Fibroblast of skin of scalp (primary cell): Measurements from ENCODE around the gene PPY.
"Not testable (repeated sequence)": the region's sequence is repeated elsewhere in the genome, so short reads cannot be mapped to it uniquely, and the experiment has no call there.

Experiments
- DNase-seq: peaks from one replicate; pipeline ENCODE4 v3.0.0-alpha.2; 2013

The PPY gene

DNA sequence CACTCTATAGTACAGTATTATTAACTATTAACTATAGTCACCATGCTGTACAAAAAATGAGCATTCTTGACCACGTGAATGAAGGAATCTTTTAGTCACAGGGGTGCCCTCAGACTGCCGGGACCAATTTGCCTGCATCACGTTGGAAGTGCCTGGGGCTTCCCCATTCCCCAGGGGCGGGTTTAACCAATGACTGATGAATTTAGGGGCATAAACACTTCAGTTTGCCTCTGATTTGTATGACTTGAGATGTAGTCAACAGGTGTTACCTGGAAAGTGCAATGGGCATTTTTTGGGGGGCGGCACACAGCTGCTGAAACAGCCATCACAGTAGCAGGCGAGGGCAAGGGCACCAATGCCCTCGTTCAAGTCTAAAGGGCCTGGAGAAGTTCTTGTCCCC lies 20.2 kb upstream of the PPY start:
- no peak for DNase-seq

GRCh38 chr17:43961954-43962353 lies 19.7 kb upstream of the PPY start:
- DNase-seq = no peak

- DNase-seq = not testable (repeated sequence)
These were observed 19.0 kb upstream of the PPY start for GRCh38 chr17:43961292-43961691.

DNA sequence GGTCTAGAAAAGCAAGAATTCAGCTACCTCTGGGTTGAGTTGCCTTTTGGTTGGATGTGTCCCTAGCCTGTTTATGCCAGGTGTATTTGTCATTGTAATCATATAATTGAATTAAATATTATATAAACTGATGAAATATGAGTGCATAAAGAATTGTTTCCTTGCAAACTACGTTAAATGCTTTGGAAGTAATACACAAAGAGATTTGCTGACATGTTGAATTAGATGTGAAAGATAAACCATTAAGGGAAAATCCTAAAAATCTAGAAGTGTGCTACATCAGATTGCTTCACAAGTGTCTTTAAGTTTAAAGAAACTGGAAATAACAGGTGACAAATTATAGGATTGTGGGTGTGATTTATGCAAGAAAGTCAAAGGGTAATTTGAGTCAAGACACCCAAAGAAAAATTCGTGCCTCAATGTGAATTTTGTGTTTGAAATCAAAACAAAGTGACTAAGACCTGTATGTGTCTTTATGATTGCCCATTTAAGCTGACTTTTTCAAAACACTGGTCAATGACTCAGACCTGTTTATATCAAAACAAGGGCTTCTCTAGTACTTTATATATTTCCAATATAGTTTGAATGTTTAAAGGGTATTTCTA lies 16.6 kb upstream of the PPY start:
- no peak for DNase-seq

DNA sequence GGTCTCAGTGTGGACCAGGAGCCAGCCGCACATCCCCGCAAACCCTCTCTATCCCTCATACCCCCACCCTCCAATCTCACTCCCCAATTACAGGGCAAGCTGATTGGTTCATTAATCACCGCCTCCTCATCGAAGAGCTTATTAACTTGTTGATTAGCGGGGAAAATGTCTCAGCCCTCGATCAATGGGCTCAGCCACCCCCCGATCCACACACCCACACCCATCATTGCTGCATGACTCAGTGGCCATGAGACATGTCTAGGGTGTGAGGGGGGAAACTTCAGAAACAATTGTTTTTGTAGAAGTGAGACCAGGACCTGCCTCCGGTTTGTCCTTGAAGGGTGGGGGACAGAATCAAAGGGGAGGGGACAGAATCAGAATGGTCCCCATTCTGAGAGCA lies 13.9 kb upstream of the PPY start:
- DNase-seq = no peak

GRCh38 chr17:43953746-43954145 lies 11.5 kb upstream of the PPY start, which contains the start of gene PYY:
Gene PYY, minus strand, starts transcription at chr17:43953940. Its CDS starts 457 bp downstream, at chr17:43953483.
- DNase-seq = no peak

DNA sequence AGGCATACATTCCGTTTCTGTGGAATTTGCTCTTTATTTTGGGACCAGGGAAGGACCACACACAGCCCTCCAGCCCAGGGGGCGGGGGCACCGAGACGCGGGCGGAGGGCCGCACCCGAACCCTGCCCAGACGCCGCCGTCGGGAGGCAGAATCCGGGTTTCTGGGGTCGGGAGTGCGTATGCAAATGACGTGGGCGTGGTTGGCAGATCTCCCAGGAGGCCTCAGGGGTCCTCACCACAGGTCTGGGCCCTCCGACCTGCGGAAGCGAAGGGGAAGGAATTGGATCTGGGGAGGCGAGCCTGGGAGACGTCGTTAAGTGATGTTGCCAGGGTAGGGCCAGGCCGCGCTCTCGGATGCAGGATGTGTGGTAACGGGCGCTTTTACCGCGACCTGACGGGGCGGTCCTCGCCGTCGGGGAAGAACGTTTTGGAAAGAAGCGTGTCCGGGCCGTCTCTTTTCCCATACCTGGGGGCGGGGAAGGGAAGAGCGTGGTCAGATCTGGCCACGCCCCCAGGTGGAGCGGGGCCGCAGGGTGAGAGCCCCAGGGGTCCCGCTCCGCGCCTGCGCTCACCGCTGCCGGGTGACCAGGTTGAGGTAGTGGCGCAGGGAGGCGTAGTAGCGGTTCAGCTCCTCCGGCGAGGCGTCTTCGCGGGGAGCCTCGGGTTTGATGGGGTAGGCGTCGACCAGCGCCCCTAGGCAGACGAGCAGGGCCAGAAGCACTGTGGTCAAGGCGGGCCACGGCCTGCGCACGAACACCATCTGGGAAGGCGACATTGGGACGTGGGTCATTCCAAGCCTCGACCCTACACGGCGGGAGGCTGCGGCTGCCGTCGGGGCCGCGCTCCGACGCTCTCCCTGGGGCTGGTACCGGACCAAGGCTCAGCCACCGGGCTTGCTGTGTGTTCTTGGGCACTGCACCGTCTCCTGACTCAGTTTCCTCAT lies 10.7 kb upstream of the PPY start:
- no peak for DNase-seq

DNA sequence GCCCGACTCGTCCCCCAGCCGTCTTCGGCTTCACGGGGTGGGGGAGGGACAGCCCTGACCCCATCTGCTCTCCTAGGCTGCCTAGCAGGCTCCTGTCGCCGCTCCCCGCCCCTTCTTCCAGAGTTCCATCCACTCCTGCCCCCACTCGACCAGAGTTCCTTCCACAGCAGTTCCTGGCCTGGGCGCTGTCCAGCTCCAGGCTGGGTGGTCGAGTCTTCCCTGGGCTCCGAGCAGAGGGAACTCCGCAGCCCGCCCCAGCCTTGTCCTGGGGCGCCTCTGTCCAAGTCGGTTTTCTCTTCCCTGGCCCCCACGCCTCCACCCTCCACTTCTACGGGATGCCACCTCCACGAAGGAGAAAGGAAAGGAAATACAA lies 10.1 kb upstream of the PPY start:
- DNase-seq = no peak

DNA sequence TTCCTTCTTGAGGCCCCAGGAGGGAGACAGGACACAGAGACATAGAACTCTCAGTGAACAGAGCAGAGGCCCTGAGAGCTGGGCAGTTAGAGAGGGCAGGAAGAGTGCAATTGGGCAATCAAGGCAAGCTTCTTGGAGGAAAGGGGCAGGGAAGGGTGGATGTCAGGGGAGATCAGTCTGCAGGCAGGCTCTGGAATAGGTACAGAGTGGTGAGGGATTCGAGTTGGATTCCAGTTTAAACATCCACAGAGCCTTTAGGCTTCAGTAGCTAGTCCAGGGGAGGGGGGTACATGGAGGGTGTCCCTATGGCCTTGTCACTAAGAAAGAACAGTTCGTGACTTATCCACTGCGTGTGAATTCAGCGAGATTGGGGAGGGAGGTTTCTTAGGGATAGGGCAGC lies 9.5 kb upstream of the PPY start:
- DNase-seq = no peak

DNA sequence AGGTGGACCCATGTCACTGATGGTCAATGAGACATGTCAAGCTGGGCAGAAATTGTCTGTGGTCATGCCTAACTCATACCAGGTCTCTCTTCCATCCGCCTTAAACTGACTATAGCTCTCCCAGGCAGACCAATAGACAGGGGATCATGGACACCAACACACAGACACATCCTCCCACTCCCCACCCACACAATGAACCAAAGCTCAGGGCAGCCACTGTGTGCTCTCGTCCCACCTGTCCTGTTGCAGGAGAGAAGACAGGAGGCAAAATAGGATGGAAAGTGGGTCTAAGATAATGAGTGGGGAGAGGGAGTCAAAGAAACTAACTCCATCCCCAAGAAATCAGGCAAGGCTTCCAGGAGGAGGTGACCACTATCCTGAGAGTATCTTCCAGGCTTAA lies 8.3 kb upstream of the PPY start:
- DNase-seq = no peak

GRCh38 chr17:43949781-43950180 lies 7.5 kb upstream of the PPY start:
- no peak for DNase-seq

DNA sequence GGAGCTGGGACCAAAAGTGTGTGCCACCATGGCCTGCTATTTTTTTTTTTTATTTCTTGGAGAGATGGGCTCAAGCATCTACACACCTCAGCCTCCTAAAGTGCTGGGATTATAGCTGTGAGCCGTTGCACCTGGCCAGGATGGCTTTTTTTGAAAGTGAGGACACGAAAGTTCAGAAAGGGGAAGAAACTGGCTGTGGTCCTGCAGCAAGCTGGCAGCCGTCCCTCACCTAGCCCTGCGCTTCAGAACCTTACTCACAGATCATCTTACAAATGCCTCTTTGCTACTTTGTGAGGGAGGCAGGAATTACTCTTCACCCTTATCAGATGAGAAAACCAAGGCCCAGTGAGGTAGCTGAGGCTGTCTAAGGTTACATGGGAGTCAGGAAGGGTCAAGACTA lies 4.5 kb upstream of the PPY start:
- no peak for DNase-seq

GRCh38 chr17:43945074-43945829 lies 3.0 kb upstream of the PPY start:
- DNase-seq = peak; percentile 22

DNA sequence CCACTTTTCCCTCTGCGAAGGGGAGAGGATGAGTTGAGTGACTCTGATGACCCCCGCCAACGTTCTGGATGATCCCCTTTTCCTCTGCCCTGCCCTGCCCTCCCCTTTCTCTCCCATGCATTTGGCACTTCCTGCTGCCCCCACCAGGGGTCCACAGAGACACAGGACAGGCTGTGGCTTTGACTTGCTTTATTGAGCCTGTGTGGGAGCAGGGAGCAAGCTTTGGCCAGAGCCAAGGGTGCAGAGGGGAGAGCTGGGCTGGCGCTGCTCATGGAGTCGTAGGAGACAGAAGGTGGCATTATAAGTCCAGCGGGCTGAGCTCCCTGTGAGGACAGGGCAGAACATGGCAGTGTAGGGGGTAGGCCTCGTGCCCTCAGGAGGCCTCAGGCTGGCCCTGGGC lies 1.6 kb downstream of the PPY start:
- DNase-seq = peak; percentile 59

DNA sequence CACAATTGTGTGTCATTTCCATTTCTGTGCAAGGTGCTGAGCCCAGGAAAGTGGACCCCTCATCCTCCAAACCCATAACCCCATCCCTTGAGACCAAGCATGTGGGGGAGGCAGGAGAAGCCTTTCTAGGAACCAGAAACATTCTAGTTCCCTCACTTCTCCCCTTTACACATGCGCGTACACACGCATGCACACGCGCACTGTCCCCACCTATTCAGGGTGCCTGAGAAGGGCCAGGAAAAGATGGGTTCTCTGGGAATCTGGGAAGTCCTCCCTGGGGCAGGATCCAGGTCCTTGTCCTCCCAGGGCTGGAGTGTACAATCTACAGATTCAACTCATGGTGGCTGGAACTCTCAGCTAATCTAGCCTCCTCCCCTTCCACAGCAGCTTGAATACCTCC lies 2.4 kb downstream of the PPY start:
- no peak for DNase-seq

- not testable (repeated sequence) for DNase-seq
These were observed 2.8 kb downstream of the PPY start for GRCh38 chr17:43939452-43939851.

DNA sequence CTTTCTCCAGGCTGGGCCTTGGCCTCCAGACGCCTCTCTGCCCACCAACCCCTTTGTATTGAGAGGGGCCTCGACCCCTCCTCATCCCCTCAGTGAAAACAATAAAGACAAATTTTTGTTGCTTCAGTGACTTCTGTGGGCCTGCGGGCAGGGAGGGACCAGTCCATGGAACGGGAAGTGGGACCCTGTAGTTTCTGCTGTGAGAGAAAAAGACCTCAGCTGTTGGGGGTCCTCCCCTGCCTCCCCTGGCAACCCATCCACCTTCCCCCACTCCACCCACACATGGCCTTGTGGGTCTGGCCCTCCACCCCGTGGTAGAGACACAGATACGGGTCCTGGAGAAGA lies 3.5 kb downstream of the PPY start:
- no peak for DNase-seq

DNA sequence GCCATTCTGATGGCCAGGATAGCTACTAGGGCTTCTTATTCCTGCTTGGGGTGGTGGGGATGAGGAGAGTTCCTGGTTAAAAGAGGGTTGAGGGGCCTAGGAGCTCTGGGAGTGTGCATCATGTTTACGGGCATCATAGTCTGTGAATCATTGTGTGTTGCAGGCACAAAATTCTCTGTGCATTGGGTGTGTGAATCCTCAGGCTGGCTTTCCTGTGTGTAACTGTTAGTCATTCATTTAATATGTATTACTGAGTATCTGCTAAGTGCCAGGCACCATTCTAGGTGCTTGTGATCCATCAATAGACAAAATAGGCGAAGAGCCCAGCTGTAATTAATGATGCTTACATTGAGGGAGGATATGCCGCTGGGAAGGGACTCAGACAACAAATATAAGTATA lies 5.8 kb downstream of the PPY start:
- peak; percentile 20 for DNase-seq

- no peak for DNase-seq
These were observed 6.4 kb downstream of the PPY start for GRCh38 chr17:43935926-43936261.

DNA sequence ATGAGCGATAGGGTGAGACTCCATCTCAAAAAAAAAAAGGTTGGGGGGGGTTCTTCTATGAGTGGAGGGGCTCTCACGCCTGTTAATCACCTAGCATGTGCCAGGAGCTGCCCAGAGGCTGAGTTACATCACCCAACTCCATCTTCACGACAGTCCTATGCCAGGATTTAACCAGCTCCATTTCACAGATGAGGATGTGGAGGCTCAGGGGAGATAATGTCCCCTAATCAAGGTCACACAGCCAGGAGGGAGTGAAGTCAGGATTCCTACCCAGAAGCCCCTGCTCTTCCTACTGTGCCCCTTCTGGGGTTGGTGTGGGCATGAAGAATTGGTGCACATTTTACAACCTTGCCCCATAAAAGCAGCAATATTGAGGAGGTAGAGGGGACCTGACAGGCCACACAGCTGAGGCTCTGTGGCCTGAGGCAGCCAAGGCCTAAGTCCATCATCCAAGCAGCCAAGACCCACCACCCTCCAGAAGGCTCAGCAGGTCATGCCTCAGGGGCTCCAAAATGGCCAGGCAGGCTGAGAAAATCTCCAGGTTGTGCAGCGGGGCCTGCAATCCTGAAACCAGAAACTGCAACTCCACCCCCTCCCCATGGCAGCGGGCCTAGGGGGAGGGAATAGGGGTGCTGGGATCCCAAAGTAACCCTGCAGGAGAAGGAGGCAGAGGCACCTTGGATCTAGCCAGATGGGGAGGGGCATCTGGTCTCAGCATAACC lies 6.9 kb downstream of the PPY start:
- no peak for DNase-seq

DNA sequence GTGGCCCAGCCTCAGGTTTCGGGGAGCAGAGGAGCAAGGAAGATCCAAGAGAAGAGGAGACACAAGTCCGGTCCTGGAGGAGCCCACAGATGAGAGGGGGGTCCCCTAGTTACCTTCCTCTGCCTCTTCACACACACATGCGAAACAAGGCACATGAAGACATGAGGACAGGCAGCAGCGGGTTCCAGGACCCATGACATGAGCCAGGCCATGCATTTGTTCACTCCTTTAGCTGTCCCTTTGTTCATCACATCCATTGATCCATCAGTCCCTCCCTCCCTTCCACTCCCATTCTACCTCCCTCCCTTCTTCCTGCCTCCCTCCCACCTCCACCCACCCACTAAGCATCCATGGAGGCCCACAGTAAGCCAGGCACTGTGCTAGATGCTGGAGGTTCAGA lies 9.4 kb downstream of the PPY start:
- DNase-seq = no peak

DNA sequence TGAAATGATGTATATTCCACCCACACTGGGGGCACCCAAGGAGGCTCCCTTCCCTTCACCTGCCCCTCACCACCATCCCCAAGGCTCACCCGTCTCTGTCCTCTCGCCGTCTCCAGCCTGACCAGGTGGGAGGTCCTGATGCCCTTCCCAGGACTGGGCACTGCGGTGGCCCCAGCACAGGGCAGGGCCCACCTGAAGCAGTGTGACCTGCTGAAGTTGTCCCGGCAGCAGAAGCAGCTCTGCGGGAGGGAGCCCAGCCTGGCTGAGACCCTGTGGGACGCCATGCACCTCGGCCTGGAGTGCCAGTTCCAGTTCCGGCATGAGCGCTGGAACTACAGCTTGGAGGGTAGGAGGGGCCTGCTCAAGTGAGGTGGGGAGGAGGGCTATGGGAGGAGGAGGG lies 9.9 kb downstream of the PPY start:
- no peak for DNase-seq

DNA sequence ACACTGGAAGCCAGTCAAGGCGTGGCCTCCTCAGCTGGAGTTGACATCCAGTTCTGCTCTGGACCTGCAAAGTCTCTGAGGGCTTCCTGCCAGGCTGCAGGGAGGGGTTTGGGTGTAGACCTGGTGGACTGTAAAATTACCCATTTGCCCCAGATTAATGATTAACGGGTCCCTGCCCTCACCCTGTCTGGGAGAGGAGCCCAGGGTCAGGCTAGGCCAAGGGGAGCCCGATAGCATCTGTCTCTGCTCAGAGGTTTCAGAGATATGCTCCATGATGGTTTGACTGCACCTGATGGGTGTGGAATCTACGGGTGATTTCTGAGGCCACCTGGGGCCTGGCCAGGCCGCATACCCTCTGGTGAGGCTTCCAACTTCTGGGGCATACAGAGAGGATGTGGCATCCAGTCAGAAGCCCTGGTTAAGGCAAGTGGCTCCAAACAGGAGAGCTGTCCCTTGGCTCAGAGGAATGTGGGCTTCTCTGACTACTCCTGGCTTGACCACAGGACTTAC lies 11.2 kb downstream of the PPY start:
- DNase-seq = no peak
